Lung (tissue), 12 donors: ENCODE measurements around the gene ARPC1A. TPM values are rescaled to one million over a fixed set of nuclear protein-coding genes. Genes with fewer than 3 reads are reported as not detected.
"Not testable (repeated sequence)": the region's sequence is repeated elsewhere in the genome, so short reads cannot be mapped to it uniquely, and the experiment has no call there.

Source experiments
- ATAC-seq: fragments of 200-7000 bp; cut with Tn5 transposase; one replicate; pipeline ENCODE4 v1.9.1; 2020; ENCODE audit warnings: moderate number of reproducible peaks; ENCODE audit not compliant: insufficient read depth, low FRiP score
- DNase-seq, 3 donors: peaks; one replicate each; pipeline ENCODE4 v3.0.0-alpha.2; 2013 to 2017
- H3K27ac ChIP-seq, 2 donors: one replicate each; pipeline ENCODE4 v1.5.1; 2013; ENCODE audit warnings: mild to moderate bottlenecking in 2 of 2, moderate library complexity in 2 of 2, control low read depth in 1 of 2, inconsistent platforms in 1 of 2, low read depth in 1 of 2, low read length in 1 of 2
- H3K27me3 ChIP-seq, 3 donors: one replicate each; pipeline ENCODE4 v1.5.1; 2013; ENCODE audit warnings: low read length in 2 of 3; ENCODE audit not compliant: control insufficient read depth in 3 of 3, insufficient read depth in 3 of 3
- H3K36me3 ChIP-seq, 4 donors: one replicate each; pipeline ENCODE4 v1.5.1; 2013; ENCODE audit warnings: low read length in 4 of 4, mild to moderate bottlenecking in 1 of 4, moderate library complexity in 1 of 4; ENCODE audit not compliant: control insufficient read depth in 4 of 4, insufficient read depth in 4 of 4
- H3K4me1 ChIP-seq, 5 donors: one replicate each; pipeline ENCODE4 v1.5.1; 2013; ENCODE audit warnings: low read length in 5 of 5, mild to moderate bottlenecking in 2 of 5, moderate library complexity in 1 of 5; ENCODE audit not compliant: control insufficient read depth in 5 of 5, insufficient read depth in 5 of 5
- H3K4me3 ChIP-seq: one replicate; pipeline ENCODE4 v1.5.1; 2013; ENCODE audit warnings: mild to moderate bottlenecking, control low read depth, moderate library complexity
- H3K9ac ChIP-seq, 2 donors: one replicate each; pipeline ENCODE4 v1.5.1; 2013; ENCODE audit warnings: low read length in 2 of 2, control low read depth in 1 of 2; ENCODE audit not compliant: insufficient read depth in 1 of 2
- H3K9me3 ChIP-seq, 4 donors: one replicate each; pipeline ENCODE4 v1.5.1; 2013; ENCODE audit warnings: low read length in 3 of 4, mild to moderate bottlenecking in 1 of 4, moderate library complexity in 1 of 4; ENCODE audit not compliant: control insufficient read depth in 4 of 4, insufficient read depth in 3 of 4
- CTCF ChIP-seq: IDR thresholded peaks from 2 replicates; pipeline ENCODE4 v1.5.1; 2012; ENCODE audit warnings: mild to moderate bottlenecking; ENCODE audit errors: control extremely low read depth, extremely low read depth
- WGBS, 2 donors: extraction: QIAGEN DNeasy Blood & Tissue Kit; methylation state at CpG; one replicate each; pipeline ENCODE4 v1.1.7; 2013; 5-methylcytosine and 5-hydroxymethylcytosine counted together
- polyA plus RNA-seq, 2 donors: library from polyadenylated mRNA; stranded (reverse); fragments of 200-250 nt; gene quantifications; one replicate each; pipeline ENCODE4 v1.2.1, GENCODE V29; 2013
- total RNA-seq, 2 donors: library from RNA; depleted of rRNA in 1 of 2; stranded (reverse); fragments of >200 nt in 1 of 2; gene quantifications; one replicate each; pipeline ENCODE4 v1.2.1, GENCODE V29; 2014 to 2021
- donor health status: control.
- donor health status: control.
- donor health status: Bipolar disorder and iron deficiency.
- donor health status: healthy.
- donor health status: DM: yes; HTN: yes; CAD: no.

ARPC1A gene
- total and polyA plus RNA-seq, 4 donors = 71.3 to 212 (median 120) TPM

- Histone ChIP-seq H3K36me3 (no peaks in the 10 kb centered on the region), H3K4me3 (no peak overlapping the region), H3K27me3 (no peaks in the 10 kb centered on the region), H3K9me3 (no peaks in the 10 kb centered on the region), H3K27ac (no peak overlapping the region), H3K4me1 (peaks cover 0 to 8% (median 0%) of the 10 kb centered on the region in 5 donors), H3K9ac (no peak overlapping the region)
- WGBS, 2 donors = 70 to 77% methylated on average over 4 of the region's 4 CpGs
- DNase-seq (no peak), ATAC-seq (no peak)
- no peak for TF ChIP-seq CTCF
Measured at GRCh38 chr7:99320371-99320770, 5.3 kb upstream of the ARPC1A start.

GRCh38 chr7:99322659-99323058 lies 3.0 kb upstream of the ARPC1A start:
- H3K27me3 ChIP-seq, H3K9ac ChIP-seq, H3K36me3 ChIP-seq, DNase-seq, H3K4me3 ChIP-seq, ATAC-seq, H3K27ac ChIP-seq, H3K9me3 ChIP-seq: not testable (repeated sequence)
- H3K4me1 ChIP-seq = peaks cover 0 to 18% (median 5%) of the 10 kb centered on the region in 5 donors
- 93 to 97% methylated on average over 6 of the region's 6 CpGs for WGBS, 2 donors

GRCh38 chr7:99324559-99324958 lies 1.1 kb upstream of the ARPC1A start:
- no peak for ATAC-seq
- Histone ChIP-seq H3K9me3 (no peaks in the 10 kb centered on the region), H3K4me1 (peaks cover 0 to 19% (median 10%) of the 10 kb centered on the region in 5 donors), H3K27ac (no peak overlapping the region), H3K27me3 (no peaks in the 10 kb centered on the region), H3K9ac (no peak overlapping the region), H3K4me3 (no peak overlapping the region), H3K36me3 (peaks cover 0 to 1% (median 0%) of the 10 kb centered on the region in 4 donors)
- TF ChIP-seq CTCF = no peak
- WGBS, 2 donors = 96 to 98% methylated on average over 14 of the region's 14 CpGs
- no peak for DNase-seq

GRCh38 chr7:99325001-99325493 lies 651 bp upstream of the ARPC1A start:
- peak overlapping the region; percentile 88 for H3K4me3 ChIP-seq
- peaks cover 0 to 19% (median 10%) of the 10 kb centered on the region in 5 donors for H3K4me1 ChIP-seq
- DNase-seq = no peak
- TF ChIP-seq CTCF = no peak
- ATAC-seq = no peak
- H3K9me3 ChIP-seq = no peaks in the 10 kb centered on the region
- peak overlapping the region; percentile 21 to 76 for H3K9ac ChIP-seq
- WGBS, 2 donors = 33% methylated on average over 14 of the region's 14 CpGs
- no peaks in the 10 kb centered on the region for H3K27me3 ChIP-seq
- peaks cover 0 to 1% (median 0%) of the 10 kb centered on the region in 4 donors for H3K36me3 ChIP-seq
- H3K27ac ChIP-seq = peak overlapping the region in 1 of 2 donors; percentile 76
